AG04450 (cell line): ENCODE measurements around the gene EDN3. TPM values are rescaled to one million over a fixed set of nuclear protein-coding genes. Genes with fewer than 3 reads are reported as not detected.

Experiments
- CTCF ChIA-PET: fragments of 300-600, 350-600 bp; formaldehyde crosslinking; extraction: SDS; loops from one replicate; lab custom pipeline; 2022; ENCODE audit warnings: antibody characterized with exemption, inconsistent platforms; lab: Charles Lee
- POLR2A ChIA-PET: fragments of 350-600 bp; formaldehyde crosslinking; extraction: SDS; loops from one replicate; lab custom pipeline; 2021; ENCODE audit warnings: antibody characterized with exemption, inconsistent platforms; lab: Yijun Ruan, JAX
- DNase-seq: peaks from one replicate; pipeline ENCODE4 v3.0.0-alpha.2; 2011; ENCODE audit warnings: low read depth, low spot score
- H3K27ac ChIP-seq: one replicate; pipeline ENCODE4 v1.5.1; 2012; ENCODE audit warnings: low read depth, low read length, control low read depth
- H3K27me3 ChIP-seq: one replicate; pipeline ENCODE4 v1.6.0; 2012; ENCODE audit warnings: low read length; ENCODE audit not compliant: control insufficient read depth, insufficient read depth
- H3K4me3 ChIP-seq: 2 replicates; pipeline ENCODE4 v1.5.1; 2011; ENCODE audit warnings: mild to moderate bottlenecking, low read depth, low read length, control low read depth
- H3K9me3 ChIP-seq: 2 replicates; pipeline ENCODE4 v1.5.1; 2012; ENCODE audit warnings: low read length; ENCODE audit not compliant: control insufficient read depth, insufficient read depth
- CTCF ChIP-seq: IDR thresholded peaks from 2 replicates; pipeline ENCODE4 v1.5.1; 2011; ENCODE audit warnings: low read depth, low read length, control low read depth, inconsistent platforms
- polyA plus RNA-seq: library from polyadenylated mRNA; depleted of rRNA; stranded (reverse); fragments of >200 nt; gene quantifications from 2 replicates; pipeline ENCODE4 v1.2.3, GENCODE V29; 2011

Gene EDN3
- polyA plus RNA-seq, 1 experiment: not detected

- TF ChIP-seq CTCF: no peak
- no peaks in the 10 kb centered on the region for H3K27me3 ChIP-seq
- H3K4me3 ChIP-seq: no peak overlapping the region
- CTCF ChIA-PET: no interaction called here
- H3K27ac ChIP-seq: no peak overlapping the region
- DNase-seq: no peak
- POLR2A ChIA-PET: no interaction called here
- no peaks in the 10 kb centered on the region for H3K9me3 ChIP-seq
Observed at GRCh38 chr20:59295531-59295930, 4.9 kb upstream of the EDN3 start.

GRCh38 chr20:59297686-59298085, 2.7 kb upstream of the EDN3 start:
- no peak for TF ChIP-seq CTCF
- H3K27me3 ChIP-seq: no peaks in the 10 kb centered on the region
- H3K27ac ChIP-seq: no peak overlapping the region
- H3K9me3 ChIP-seq: no peaks in the 10 kb centered on the region
- H3K4me3 ChIP-seq: no peak overlapping the region
- ChIA-PET POLR2A (no interaction called here), CTCF (no interaction called here)
- no peak for DNase-seq

- ChIA-PET POLR2A (no interaction called here), CTCF (no interaction called here)
- no peak for DNase-seq
- H3K4me3 ChIP-seq: no peak overlapping the region
- no peak for TF ChIP-seq CTCF
- H3K9me3 ChIP-seq: no peaks in the 10 kb centered on the region
- H3K27me3 ChIP-seq: no peaks in the 10 kb centered on the region
- H3K27ac ChIP-seq: no peak overlapping the region
Observed at GRCh38 chr20:59299945-59300332, 472 bp upstream of the EDN3 start.

GRCh38 chr20:59301343-59302007, 1.1 kb downstream of the EDN3 start:
- Histone ChIP-seq H3K9me3 (no peaks in the 10 kb centered on the region), H3K27me3 (no peaks in the 10 kb centered on the region), H3K4me3 (no peak overlapping the region), H3K27ac (no peak overlapping the region)
- POLR2A ChIA-PET: no interaction called here
- TF ChIP-seq CTCF: no peak
- DNase-seq: no peak
- CTCF ChIA-PET: no interaction called here

GRCh38 chr20:59305908-59306655, 5.7 kb downstream of the EDN3 start:
- Histone ChIP-seq H3K4me3 (no peak overlapping the region), H3K27me3 (no peaks in the 10 kb centered on the region), H3K9me3 (no peaks in the 10 kb centered on the region), H3K27ac (no peak overlapping the region)
- ChIA-PET POLR2A (no interaction called here), CTCF (interaction anchor here (0.6 kb wide), 1 partner anchor 85 kb away, joined by 4 read pairs; no protein-coding TSS in a partner anchor)
- no peak for TF ChIP-seq CTCF
- DNase-seq: no peak
